ENCODE measurements around the gene PRX.

GRCh38 chr19:40383668-40384248 is 29.4 kb downstream of the PRX start:
- no peak for TF ChIP-seq CTCF (optimal IDR thresholded peaks at IDR 0.05 in 1 of 3, IDR thresholded peaks at IDR 0.05 in 1 of 3, conservative IDR thresholded peaks at IDR 0.05 in 1 of 3; ENCODE audit: extremely low read depth in 1 of 3, insufficient read depth in 2 of 3, low read length in 3 of 3)
- no peak for TF ChIP-seq EZH2 (IDR thresholded peaks at IDR 0.05; ENCODE audit: low read length)

Data from keratinocyte (primary cell).